GM18858 (cell line): ENCODE results near the gene ALCAM.
A peak's percentile ranks its signal among the peaks of the same experiment; 100 is the strongest.

Experiments
- ATAC-seq: cut with Tn5 transposase; IDR thresholded peaks from one replicate; pipeline ENCODE4 v1.9.1; 2021; ENCODE audit not compliant: unreplicated experiment

Gene ALCAM

DNA sequence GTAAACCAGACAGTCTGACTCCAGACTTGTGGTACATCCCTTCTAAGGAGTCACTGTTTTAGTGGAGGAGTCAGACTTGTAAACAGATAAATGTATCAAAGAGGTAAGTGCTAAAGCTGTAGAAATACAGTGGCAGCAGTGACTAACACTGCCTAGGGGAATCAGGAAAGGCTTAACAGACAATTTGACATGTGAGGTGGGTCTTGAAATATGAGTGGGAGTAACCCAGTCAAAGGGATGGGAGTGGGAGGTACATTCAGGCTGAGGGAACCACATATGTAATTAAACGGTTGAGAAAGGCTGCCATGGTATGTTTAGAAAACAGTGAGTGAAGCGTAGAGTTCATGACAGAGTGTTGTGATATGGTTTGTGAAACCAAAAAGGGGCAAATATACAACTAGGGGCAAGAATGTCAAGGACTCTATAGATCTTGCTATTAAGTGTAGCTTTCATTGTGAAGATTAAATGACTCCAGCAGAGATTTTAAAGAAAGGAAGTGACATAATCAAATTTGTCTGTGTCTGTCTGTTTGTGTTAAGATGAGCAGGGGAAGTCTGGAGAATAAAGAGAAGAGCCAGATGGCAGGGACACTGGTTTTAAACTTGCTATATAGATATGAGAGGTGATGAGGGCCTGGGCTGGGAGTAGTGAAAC is 11.2 kb upstream of the ALCAM start:
- no peak for ATAC-seq

DNA sequence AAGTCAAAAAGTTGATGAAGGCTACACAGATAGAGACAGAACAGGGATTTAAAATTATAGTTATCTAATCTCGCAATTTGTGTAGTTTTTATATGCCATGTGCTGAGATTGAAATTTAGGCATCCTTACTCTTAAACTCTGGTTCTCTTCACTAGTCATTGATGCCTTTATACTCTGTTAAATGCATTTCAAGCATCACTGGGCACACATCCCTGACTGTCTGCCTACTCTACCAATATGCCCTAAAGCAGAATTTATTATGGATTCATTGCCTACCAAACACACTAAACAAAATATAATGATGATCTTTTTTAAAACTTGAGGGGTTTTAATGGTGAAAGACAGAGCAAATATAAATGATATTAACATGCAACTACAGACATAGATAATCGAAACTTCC is 10.3 kb upstream of the ALCAM start:
- ATAC-seq: no peak

DNA sequence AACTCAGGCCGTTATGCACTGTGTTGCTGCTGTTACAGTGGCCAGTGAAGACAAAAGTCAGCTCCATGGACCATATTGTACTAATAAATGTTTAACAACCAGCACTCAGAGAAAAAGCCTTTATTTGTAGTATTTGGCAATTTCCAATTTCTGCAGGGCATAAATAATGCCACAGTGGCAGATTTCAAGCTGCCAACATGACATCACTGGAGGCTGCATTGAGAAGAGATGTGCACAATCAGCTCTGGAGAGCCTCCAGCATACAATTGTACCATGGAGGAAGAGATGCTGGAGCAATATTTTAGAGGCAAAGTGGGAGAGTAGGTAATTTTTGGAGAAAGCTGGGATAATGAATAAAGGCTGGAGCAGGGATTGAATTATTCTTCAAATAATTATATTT is 9.7 kb upstream of the ALCAM start:
- no peak for ATAC-seq

DNA sequence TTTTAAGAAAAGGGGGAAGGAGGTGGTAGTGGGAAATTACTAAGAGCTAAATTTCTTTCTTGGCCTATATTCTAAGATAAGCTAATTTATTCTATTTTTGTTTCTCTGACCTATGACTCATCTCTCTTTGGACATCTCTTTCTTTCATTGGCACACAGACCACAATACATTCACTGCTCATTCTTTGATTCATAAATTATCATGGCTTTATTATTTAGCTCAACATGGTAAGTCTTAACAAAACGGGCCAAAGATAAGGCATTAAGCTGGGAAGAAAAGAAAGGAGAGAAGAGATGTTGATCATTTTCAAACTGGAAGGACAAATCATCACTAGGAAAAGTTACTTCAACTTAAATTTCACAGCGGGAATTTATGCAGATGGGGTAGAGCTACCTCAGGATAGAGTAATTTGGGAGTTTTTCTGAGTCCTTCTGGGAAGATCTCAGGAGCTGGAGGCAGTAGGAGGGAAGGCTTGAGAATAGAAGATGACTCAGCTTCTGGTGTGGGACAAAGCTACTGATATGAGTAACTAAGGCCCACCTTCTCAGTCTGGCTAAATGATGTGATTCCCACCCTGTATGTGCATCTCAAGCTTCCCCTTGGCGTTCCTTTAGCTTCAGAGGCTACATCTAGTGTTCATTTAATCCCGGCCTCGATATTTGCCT is 7.5 kb upstream of the ALCAM start:
- peak; percentile 30 for ATAC-seq

DNA sequence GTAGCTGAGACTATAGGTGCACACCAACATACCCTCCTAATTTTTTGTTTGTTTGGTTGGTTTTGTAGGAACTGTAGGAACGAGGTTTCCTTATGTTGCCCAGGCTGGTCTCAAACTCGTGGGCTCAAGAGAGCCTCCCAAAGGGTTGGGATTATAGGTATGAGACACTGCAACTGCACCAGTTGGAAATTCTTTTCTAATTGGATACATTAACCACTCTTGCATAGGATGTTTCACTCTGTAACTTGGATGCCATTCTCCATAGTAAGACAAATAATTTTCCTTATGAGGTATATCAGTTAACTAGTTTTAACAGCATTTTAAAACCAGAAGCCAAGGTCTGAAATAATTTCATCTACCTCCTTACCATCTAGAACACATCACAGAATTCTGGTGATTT is 6.7 kb upstream of the ALCAM start:
- ATAC-seq: no peak

DNA sequence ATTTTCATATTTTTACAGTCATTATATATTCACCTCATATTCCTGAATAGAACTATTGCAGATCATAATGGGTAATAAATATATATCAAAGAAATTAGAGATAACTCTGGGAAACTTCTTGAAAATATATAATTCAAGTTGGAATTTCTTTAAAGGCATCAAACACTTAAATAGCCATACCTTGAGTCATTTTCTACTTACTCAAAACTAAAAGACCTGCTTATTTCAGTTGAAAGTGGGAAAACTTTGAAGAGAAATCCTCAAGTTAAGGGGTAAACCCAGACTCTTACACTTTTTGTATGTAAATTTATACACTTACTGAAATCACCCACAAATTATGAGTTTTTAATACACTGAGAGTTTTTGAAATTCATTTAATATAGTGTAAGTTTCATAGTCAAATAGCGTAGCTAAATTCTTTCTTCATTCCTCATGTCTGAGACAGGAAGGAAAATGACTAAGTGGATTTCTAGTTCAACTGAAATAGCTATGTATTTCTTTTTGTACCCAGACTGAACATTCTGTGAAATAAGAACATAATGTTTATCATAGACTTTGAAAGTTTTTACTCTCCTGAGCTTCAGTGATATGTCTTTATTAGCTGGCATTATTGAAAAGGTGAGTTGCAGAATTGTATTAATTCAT is 4.6 kb upstream of the ALCAM start:
- no peak for ATAC-seq

DNA sequence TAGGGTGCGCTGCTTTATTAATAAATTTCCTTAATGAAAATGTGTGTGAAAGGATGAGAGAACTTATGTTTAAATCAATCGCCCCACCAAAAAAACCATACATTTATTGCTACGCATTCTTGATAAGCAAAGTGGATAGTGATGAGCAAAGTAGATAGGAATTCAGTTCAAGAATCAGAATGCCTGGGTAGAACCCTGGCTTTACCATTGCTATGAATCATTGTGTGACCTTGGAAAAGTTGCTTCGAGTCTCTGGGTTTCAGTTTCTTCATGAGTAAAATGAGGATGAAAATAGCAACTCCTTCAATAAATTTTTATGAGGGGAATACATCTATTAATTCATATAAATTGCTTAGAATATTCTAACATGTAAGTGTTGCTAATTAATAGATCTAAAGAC is 2.6 kb upstream of the ALCAM start:
- ATAC-seq: no peak

DNA sequence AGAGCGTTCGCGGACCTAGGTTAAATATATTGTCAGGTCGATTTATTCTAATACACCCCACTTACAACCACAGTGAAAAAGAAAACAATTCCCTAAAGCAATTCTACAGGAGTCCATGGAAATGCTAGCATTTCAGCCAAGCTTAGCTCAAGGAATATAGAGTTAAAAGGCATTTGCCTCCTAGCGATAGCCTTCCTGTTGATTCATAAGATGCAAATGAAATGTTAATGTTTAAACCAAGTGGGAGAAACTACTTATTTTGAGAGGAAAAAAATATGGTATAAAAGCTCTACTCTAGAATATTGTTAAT is 1.7 kb upstream of the ALCAM start:
- ATAC-seq: no peak

DNA sequence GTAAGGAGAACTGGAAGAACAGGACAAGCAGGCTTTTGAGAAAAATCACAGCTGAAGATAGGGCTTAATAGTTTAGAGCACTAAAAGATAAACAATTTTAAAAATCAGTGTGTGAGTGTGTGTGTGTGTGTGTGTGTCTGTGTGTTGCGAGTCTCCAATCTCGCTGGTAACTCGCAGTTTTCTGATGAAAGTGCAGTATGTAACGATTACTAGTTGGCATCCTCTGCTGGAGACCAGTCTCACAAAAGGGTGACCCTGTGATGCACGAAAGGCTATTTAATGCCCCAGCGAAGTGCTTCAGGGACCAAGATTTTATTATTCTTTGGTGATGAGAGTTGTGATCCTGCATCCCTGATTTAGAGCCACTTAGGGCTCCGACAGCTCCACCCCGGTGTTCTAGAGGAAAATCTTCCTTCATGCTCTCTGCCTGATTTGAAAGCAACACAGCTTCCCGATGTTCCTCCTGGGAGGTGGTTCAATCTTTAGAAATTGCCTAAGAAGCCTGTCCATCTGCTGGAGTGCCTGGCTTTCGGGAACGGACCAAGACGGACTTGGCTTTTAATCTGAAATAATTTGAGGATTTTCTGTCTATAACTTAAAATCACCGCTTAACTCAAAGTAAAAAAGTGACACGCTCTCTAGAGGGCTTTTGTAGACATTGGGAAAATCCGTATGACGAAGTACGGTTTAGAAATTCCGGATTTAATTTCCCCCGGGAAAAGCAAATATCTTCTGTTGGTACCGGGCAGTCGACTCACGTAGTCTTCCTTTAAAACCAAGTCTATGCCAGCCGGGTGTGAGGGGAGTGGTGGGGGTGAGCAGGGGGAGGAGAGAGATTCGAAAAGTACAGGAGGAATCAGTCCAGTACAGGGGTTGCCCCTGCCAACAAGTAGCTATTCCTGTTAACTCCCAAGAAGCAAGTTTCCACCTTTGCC is 1.1 kb upstream of the ALCAM start:
- ATAC-seq: no peak

DNA sequence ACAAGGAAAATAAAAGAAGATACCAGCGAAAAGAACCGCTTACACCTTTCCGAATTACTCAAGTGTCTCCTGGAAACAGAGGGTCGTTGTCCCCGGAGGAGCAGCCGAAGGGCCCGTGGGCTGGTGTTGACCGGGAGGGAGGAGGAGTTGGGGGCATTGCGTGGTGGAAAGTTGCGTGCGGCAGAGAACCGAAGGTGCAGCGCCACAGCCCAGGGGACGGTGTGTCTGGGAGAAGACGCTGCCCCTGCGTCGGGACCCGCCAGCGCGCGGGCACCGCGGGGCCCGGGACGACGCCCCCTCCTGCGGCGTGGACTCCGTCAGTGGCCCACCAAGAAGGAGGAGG is 325 bp downstream of the ALCAM start:
- no peak for ATAC-seq

DNA sequence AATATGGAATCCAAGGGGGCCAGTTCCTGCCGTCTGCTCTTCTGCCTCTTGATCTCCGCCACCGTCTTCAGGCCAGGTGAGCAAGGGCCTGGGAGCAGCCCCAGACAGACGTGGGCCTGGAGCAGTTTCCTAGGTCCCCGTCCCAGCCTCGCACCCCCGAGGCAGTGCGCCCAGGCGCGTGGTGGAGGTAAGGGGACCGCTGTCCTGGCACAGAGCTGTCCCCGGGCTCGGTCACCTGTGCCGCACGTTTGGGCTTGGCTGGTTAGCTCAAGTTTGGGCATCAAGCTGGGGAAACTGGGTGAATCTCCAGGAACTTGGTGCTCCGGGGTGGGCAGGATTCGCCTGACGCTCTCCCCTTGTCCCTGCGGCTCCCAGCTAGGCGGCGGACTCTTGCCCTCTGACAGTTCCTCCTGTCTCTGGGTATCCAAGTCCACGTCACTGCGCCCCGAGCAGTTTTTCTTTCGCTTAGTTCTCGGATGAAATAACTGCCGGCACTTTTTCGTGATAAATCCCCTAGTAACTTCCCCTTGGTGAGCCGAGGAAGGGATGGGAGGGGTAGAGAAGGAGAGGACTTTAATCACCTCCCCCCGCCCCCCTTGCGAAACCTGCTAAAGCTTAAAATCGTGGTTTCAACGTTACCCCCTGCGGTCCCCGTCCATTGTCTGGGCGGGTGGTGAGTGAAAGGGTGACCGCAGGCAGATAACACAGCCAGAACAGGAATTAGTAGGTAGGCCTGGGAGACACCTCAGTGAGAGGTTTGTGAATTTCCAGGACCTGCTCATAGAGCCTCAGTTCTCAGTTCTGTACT is 901 bp downstream of the ALCAM start:
- peak; percentile 16 for ATAC-seq

DNA sequence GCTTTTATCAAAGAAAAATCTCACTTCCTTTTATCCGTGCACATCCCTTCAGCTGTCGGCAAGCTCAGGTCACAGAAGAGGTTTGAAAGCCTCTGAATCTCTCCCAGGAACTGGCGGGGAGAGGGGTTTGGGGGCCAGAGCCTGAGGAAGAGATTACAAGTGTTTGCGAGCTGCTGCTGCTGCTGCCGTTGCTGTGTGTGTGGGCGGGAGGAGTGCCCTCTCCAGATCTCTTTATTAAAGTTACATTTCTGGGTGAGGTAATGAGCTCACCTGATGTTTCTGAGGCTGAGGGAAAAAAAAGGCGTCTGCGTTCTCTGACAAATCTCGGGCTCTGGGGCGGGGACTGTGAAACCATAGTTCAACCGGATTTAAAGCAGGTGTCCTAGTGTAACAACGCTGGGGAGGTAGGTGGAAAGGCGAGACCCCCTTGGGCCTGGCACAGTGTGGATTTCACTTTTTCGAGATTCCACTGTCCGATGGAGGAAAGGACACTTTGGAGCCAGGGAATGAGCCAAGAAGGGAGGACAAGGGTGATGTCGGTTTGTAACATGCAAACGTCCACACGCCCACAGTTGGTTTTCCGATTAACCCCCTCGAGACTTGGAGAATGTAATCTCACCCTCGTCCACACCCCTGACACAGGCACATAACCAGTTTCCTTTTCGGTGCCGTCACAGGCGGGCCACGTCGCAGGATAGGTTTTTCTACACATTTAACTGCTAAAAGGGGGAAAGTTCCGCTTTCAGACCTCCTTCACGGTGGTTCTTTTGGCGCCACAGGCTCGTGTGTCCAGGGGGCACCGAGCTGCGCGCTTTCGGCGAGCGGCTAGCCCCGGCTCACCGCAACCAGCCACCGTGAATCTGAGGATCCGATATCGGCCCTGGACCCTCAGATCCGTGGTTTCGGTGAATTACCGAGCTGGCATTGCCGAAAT is 2.1 kb downstream of the ALCAM start:
- ATAC-seq: peak; percentile 16

DNA sequence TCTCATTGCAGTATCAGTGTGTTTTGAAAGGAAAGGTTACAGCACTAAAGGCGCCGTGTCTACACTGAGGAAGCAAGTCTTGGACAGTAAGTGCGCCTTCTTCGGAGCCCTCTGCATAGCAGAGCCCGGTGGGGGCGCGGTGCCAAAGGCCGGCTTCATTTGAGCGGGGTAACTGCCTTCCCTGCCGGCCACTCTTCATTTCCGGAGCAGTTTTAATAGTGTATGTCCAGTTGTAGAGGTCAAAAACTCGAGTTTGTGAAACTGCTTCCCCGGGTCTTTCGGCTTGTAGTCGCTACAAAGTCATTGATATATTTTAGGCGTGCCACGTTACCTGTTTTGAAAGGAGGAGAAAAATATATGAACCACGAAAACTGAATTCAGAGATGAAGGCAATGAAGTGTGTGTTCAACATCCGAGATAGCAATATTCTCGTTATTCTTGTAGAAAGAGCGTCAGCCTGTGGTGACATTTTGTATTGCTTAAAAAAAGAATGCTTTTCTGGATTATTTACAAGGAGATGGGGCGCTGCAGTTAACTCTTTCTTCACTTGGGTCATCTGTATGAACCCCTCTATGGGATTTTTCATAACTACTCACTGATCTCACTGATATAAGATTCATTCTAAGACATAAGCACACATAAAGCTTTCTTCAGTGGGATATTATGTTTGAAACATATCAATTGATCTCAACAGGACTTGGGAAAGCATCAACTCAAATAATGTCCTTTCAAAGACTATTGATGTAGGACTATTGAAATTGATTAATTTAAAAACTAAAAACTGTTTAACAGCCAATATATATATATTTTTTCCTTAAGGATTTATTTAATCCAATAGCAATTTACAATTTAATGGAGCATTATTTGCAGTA is 3.0 kb downstream of the ALCAM start:
- ATAC-seq: peak; percentile 9

DNA sequence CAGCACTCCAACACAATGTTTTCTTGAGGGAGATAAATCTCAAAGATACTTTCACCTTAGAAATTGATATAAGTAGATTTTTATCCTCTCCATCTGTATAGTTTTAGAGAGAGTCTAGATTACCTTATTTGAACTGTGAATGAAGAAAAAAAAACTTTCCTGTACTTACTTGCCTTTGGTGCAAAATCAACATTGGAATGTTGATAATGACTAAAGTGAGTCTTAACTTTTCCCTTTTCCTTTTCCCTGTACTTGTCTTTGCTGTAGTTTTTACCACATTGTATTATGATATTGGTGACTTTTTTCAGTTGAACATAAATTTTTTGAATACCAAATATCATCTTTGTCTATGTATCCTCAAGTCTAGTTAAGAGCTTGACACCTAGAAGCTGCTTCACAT is 6.7 kb downstream of the ALCAM start:
- ATAC-seq: no peak

DNA sequence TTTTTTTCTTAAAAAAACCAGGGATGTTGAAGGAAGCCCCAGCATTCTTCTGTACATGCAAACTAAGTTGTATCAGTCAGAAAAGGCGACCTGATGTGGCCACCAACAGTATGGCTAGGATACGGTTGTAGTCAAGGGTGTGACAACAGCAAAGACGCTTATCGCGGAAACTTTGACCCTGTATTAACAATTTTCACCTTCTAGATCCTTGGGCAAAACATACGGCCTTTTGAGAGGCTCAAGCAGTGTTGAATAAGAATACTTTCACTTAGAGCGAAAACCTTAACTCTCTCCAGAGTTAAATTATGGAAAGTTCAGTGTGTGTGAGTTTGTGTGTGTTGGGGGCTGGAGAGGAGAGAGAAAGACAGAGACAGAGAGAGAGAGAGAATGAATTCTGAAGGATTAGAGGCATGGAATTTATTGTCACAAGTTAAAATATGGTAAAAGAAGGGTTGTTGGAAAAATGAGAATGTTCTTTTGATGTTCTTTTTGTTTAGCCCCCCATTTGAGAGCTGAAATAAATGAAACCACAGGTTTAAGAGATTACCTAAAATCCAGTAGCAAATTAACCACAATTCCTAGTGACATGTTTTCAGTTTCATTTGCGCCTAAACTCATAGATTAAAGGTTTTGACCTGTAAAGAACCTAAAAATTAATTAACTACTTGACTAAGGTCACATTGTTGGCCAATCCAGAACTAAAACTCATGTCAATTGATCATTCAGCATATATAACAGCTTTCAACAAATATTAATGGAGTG is 9.2 kb downstream of the ALCAM start:
- ATAC-seq: no peak

DNA sequence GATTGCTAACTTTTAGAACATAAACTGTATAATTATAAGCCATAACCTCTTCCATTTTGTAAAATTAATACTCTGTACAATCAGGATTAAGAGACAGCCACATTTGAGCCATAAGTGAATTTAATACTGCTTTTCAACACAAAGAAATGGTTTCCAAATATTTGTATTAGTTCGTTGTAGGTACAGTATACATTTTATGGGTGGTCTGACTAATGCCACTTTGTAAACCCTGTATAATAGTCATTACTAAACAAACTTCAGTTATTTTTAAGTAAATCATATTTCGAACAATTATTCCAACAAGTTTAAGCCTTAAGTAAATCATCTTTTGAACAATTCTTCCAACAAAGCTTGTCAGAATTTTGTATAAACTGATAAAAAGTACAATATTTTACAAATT is 11.0 kb downstream of the ALCAM start:
- ATAC-seq: no peak

DNA sequence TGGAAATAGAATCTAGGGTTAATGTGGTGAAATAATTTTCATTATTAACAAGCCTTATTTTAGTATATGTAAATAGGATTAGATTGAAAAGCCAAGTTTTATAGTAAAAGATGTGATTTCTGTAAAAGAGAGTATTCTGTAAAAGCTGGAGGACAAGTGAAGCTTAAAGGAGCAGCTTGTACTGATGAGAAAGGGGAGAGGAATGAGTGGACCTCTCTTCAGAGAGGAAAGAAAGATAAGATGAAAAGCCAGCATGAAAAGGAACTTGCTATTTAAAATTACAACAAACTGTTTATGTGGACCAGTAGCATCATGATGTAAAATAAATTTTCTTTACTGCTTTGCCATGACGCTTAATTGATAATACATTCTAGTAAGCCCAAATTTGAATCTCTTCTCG is 18.5 kb downstream of the ALCAM start:
- ATAC-seq: no peak

DNA sequence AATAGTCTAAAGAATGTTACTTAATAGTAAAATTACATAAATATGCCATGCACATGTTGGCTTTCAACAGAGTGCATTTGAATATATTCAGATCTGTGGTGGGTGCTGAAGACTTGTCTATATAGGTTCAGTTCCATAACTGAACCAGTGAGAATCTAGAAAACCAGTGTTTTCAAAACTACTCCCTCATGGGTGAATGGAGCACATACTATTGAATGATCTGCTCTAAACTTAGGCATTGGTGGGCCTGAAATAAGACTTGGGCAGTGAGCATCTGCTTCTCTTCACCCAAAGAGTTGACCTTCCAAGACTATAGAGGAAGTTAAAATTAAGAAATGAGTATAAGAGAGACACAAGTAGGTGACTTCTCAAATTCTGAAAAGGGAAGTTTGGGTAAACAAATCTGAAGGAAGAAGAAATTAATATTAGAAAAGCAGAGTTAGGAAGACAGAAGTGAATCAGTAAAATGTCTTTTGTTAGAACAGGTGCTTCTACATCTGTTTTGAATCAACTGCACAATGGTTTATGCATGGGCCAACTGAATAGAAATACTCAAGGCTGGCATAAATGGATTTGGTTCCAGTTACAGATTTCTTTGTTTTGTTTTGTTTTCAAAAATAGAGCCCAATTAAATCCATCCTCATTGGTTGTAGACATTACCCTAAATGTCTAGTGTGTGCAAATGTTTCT is 19.3 kb downstream of the ALCAM start:
- ATAC-seq: peak; percentile 86
